DOHH2 (cell line): Measurements from ENCODE around the gene GGT1.
"Not testable (repeated sequence)": the region's sequence is repeated elsewhere in the genome, so short reads cannot be mapped to it uniquely, and the experiment has no call there.

Source experiments
- CTCF ChIP-seq: fragments of 200-600 bp; sonication (generic); IDR thresholded peaks from one replicate; pipeline ENCODE4 v1.5.1; 2014; ENCODE audit warnings: antibody characterized with exemption, mild to moderate bottlenecking, low read depth, low read length; ENCODE audit not compliant: poor library complexity, severe bottlenecking
- EZH2phosphoT487 ChIP-seq: fragments of 200-600 bp; sonication (generic); IDR thresholded peaks from 2 replicates; pipeline ENCODE4 v1.6.1; 2017; ENCODE audit warnings: borderline replicate concordance, mild to moderate bottlenecking, antibody characterized with exemption, low read length, moderate library complexity, mixed read lengths

DNA sequence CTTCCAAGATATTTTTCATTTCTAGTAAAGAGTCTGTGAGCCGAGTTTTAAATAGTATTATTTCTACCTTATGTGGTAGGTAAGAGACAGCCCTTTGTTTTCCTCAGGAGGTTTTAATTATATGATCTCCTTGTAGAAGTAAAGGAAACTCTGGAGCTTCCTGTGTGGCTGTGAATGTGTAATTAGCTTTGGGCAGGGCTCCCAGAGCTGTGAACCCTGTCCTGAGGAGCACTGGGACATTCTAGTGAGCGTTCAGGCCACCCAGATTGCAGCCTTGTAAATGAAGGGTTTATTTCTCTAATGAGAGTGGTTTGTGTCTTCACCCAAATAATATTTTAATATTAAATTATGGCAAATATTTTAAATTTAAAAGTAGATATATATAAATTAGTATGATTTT, 69.5 kb downstream of the GGT1 start:
- TF ChIP-seq CTCF, EZH2phosphoT487: not testable (repeated sequence)
